NOMO-1 (cell line): ENCODE data around the gene TMEM51.

Experiments
- DNase-seq, 2 experiments: peaks; one replicate each; lab custom pipeline; 2025; ENCODE audit not compliant: unreplicated experiment in 2 of 2; lab: John Stamatoyannopoulos, UW

Gene TMEM51

GRCh38 chr1:15153184-15153841 is at the start of gene TMEM51:
TSS of gene TMEM51 (plus strand) at chr1:15153747. CDS start at chr1:15215088, 61,341 bp downstream.
- no peak for DNase-seq

DNA sequence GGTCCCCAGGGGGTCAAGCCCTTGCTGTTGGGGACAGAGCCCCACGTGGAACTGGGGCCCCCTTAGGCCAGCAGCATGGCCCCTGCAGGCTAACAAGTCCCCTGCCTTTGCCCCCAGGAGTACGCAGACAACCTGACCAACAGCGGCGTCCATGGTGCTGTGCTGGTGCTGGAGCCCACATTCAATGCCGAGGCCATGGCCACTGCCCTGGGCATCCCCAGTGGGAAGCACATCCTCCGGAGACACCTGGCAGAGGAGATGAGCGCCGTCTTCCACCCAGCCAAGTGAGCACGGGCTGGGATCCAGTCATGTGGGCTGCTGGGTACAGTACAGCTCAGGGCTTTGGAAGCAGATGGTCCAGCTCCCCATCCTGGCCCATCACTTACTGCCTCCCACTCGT is 49.6 kb upstream of the TMEM51 start:
- no peak for DNase-seq

- no peak for DNase-seq
Observed at GRCh38 chr1:15104768-15105167, 48.8 kb upstream of the TMEM51 start.

DNA sequence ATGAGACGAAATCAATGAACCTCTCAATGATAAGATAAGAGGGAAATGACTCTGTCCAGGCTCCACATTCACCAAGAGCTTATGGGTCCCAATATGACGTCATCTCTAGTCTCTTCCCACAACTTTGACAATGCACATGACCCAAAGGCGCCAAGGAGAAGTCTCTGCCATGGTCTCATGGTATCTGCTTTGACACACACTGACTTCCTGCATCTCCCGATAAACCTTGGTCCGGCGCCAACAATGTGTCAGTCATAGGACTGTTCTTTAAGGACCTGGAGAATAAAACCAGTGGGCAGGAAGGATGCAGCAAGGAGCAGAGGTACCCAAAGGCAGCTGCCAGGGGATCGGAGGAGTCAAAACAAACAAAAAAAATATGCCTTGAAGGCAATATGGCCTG is 46.9 kb upstream of the TMEM51 start:
- DNase-seq: no peak

DNA sequence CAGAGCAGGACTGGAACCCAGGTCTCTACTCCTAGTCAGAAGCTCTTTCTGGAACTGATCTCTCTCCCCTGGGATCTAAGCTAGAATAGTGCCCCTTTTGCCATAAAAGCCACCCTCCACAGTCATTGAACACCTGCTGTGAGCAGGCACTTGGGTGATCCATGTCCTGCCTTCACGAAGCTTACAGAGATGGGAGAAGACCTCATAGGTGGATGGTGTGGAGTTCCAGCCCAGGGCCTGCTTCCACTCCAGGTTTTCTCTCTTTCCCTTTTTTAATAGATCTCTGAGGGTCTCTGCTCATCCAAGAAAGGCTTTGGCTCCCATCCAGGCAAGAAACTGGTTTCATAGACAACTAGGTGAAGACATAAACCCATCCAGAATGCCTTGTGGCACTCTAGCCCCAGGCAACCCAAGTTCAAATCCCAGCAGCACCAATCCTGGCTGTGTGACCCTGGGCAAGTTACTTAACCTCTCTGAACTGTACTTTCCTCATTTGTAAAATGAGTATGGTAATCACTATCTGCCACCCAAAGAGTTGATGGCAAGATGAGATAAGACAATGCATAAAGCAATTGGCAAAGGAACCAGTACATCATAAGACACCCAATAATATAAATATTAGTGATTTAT is 46.4 kb upstream of the TMEM51 start:
- no peak for DNase-seq

- no peak for DNase-seq
Observed at GRCh38 chr1:15107911-15108310, 45.6 kb upstream of the TMEM51 start.

DNA sequence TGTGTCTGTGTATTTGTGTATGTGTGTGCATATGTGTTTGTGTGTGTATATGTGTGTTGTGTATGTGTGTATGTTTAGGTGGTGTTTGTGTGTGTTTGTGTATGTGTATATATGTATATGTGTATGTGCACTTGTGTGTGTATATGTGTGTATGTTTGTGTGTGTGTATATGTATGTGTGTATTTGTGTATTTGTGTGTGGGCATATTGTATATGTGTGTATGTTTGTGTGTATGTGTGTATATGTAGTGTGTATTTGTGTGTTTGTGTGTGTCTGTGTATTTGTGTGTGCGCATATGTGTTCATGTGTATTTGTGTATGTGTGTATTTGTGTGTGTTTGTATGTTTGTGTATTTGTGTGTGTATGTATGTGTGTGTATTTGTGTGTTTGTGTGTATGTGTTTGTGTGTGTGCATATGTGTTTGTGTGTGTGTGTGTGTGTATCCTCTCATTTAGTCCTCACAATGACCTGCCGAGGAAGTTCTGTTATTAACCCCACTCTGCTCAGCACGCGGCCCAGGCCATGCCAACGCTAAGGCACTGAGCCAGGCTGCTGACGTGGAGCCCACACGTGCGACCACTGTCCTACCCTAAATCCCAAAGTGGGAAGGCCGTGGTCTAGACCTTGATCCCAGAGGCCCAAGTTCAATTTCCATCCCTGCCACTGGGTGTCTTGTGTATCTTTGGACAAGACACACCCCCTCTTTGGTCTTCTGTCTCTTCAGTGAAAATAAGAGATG is 43.2 kb upstream of the TMEM51 start:
- no peak for DNase-seq

GRCh38 chr1:15110867-15111230 is 42.7 kb upstream of the TMEM51 start:
- no peak for DNase-seq

DNA sequence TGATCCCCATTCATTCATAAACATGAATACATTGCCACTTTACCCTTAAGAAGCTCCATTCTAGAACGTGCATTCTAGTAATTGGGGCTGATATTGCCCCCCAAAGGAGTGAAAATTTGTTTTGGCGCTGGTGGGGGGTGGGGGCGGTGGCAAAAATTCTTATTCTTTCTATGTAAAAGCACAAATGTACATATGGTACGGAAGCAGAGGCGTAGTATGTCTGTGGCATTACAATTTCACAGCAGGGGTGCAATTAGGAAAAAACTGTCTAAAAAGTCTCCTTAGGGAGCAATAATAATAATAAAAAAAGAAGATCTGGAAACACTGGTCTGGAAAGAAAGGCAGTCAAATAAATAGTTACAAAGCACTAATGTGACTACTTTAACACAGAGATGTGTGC is 40.4 kb upstream of the TMEM51 start:
- DNase-seq: no peak

DNA sequence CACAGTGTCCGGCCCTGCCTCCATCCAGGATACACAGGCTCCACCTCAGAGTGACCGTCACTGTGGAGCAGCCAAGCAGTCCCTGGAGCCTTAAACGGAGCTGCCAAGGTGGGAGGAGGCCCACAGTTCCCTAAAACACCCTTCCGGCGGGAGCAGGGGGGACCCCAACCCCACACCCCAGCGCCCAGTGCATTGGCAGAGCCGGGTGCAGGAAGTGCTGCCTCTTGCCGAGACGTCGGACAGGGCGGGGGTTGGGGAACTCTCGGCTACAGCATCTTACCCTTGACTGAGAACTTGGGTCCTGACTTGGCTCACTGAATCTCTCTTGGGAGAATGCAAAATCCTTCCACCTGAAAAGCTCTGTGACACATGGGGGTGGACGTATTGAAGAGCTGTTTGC is 38.7 kb upstream of the TMEM51 start:
- DNase-seq: no peak

GRCh38 chr1:15115542-15116330 is 37.8 kb upstream of the TMEM51 start:
- no peak for DNase-seq

- DNase-seq: no peak
Observed at GRCh38 chr1:15116966-15117365, 36.6 kb upstream of the TMEM51 start.

DNA sequence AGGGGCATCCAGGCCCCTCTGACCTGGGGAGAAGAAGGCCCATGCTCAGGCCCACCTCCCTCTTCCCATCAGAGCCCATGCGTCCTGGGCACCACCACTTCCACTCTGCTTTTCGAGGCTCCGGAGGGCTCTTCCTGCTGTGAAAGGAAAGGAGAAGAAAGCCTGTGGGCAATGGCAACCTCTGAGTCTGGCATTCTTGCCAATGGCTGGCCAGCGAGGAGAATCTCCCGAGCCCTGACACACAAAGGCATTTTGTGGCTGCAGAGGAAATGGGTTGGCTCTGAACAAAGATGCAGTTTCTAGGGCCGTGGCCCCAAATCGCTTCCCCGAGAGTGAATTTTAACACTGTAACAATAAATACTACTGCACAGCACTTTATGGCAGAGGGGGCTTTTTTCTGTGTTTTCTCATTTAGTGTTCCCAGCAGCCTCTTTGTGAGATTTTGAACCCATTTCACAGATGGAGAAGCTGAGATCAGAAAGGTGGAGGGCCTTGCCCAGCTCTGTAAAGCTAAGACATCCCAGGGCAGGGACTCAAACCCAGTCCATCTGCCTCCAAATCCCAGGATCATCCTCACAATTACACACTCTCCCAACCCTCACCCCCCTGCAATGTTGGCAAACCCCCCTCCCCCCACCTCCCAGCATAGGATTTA is 35.7 kb upstream of the TMEM51 start:
- DNase-seq: no peak

DNA sequence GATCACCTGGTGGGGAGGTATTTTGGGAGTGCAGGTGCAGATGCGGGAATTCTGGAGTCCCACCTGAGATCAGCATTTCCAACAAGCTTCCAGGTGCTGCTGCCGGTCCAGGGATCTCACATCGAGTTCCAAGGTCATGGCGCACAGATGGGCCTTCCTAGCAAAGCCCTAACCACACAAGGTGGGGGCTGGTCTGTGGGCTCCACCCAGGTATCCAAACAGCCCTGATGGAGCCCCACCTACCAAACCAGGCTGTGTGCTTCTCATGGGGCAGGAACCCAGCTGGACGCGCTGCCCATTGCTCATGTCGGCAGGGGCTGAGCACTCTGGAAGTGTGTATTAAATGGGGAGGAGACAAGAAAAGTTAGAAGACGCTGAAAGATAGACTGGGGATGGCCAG is 35.0 kb upstream of the TMEM51 start:
- no peak for DNase-seq

- no peak for DNase-seq
Observed at GRCh38 chr1:15120251-15120945, 33.1 kb upstream of the TMEM51 start.

DNA sequence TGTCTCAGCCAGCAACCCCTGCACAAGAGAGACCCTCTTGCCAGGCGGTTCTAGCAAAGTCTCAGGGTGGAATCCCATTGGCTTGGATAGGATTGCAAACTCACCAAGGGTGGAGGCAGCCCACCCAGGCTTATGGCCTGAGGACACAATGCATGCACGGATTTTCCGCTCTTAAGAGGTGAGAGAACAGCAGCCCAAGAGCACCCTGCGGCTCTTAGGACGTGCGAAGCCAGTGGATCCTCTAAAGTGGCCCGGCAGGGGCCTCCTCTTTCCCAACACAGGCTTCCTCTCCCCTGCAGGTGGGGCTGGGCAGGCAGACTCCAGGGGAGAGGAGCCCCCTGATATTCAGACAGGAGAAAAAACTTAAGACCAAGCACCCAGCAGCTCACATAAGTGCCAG is 31.2 kb upstream of the TMEM51 start:
- DNase-seq: no peak

- no peak for DNase-seq
Observed at GRCh38 chr1:15123270-15123669, 30.3 kb upstream of the TMEM51 start.

DNA sequence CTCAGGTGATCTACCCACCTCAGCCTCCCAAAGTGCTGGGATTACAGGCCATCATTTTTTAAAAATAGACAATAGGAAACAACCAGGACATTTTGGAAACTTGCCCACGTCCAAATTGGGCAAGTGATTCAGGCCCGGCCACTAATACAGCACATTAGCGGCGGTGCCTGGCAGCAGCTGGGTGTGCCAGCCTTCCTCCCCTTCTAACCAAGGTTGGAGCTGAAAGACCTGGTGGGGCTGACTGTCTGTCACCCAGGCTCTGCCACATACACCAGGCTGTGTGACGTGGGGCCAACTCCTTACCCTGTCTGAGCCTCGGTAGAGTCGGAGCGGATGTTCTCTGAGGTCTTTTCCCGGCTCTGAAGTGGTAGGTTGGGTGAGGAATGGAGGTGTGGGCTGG is 29.6 kb upstream of the TMEM51 start:
- no peak for DNase-seq

- DNase-seq: no peak
Observed at GRCh38 chr1:15124362-15125100, 29.0 kb upstream of the TMEM51 start.
